Breast epithelium (tissue), 3 donors: ENCODE measurements around the gene VPS13C.

ENCODE experiments used
- POLR2A ChIP-seq: fragments of 450-650 bp; IDR thresholded peaks from one replicate; pipeline ENCODE4 v1.6.1; 2016; ENCODE audit warnings: antibody characterized with exemption, mild to moderate bottlenecking, moderate library complexity
- POLR2AphosphoS5 ChIP-seq, 3 donors: sonication (generic); formaldehyde crosslinking; IDR thresholded peaks; one replicate each; pipeline ENCODE4 v1.6.1; 2017; ENCODE audit warnings: antibody characterized with exemption in 3 of 3
- TF ChIP-seq, protein P1 (sequence below), 3 donors: fragments of 450-650 bp; IDR thresholded peaks; one replicate each; pipeline ENCODE4 v1.5.1; 2016 to 2017; ENCODE audit warnings: antibody characterized with exemption in 3 of 3, mild to moderate bottlenecking in 3 of 3, moderate library complexity in 3 of 3

DNA sequence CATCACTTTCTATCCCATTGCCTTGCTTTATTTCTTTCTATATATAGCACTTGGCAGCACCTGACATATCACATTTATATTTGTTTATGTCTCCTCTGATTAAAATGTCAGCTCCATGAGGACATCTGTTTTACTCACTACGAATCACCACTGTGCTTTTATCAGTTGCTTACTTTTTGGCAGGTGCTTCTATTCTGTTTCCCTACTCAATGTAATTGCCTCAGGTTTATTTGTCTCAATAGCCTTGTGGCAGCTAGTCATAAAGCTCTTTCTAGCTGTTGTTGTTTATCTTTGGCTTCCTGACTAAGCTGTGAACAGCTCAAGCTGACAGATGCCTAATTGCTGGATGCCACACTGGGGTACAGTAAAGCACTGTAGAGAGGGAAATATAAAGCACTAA is 85.5 kb downstream of the VPS13C start:
- TF ChIP-seq, protein P1, sequence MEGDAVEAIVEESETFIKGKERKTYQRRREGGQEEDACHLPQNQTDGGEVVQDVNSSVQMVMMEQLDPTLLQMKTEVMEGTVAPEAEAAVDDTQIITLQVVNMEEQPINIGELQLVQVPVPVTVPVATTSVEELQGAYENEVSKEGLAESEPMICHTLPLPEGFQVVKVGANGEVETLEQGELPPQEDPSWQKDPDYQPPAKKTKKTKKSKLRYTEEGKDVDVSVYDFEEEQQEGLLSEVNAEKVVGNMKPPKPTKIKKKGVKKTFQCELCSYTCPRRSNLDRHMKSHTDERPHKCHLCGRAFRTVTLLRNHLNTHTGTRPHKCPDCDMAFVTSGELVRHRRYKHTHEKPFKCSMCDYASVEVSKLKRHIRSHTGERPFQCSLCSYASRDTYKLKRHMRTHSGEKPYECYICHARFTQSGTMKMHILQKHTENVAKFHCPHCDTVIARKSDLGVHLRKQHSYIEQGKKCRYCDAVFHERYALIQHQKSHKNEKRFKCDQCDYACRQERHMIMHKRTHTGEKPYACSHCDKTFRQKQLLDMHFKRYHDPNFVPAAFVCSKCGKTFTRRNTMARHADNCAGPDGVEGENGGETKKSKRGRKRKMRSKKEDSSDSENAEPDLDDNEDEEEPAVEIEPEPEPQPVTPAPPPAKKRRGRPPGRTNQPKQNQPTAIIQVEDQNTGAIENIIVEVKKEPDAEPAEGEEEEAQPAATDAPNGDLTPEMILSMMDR (IDR thresholded peaks at IDR 0.05), result no peak
- no peak for TF ChIP-seq POLR2AphosphoS5 (IDR thresholded peaks at IDR 0.05)
- no peak for TF ChIP-seq POLR2A
